GM19099 (cell line): ENCODE results near the gene LMBR1.

Experiments used
- POLR2A ChIP-seq: IDR thresholded peaks from 3 replicates; pipeline ENCODE4 v1.6.1; 2011; ENCODE audit warnings: low read depth; ENCODE audit not compliant: insufficient read length; ENCODE audit errors: extremely low read depth

The LMBR1 gene

GRCh38 chr7:156639426-156640256 is 253.3 kb downstream of the LMBR1 start:
- no peak for TF ChIP-seq POLR2A

DNA sequence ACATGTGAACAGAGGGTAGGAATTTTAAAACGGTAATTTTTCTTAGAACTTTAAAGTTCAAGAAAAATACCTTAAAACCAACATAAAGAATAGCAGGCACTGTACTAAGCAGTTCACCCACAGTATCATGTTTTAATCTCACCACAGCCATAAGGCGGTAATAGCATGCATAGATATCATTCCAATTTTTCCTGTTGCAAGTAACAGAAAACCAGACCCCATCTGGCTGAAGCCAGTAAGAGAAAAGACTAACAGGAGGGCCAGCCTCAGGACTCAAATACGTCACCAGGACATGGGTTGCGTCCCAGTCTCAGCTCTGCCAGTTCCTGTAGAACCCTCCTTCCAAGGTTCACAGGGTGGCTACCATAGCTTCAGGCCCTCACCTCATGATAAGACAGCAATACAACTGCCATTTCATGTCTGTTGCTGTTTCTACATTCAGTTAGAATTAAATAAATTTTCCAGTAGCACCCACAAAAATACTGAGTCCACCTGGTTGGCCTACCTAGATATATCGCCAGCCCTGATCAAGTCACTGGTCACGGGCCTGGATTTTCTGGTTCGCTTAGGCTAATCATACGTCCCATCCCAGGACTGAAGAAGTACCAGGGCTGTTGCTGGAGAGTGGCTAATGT is 254.4 kb downstream of the LMBR1 start:
- TF ChIP-seq POLR2A: no peak

- no peak for TF ChIP-seq POLR2A
Observed at GRCh38 chr7:156635529-156636385, 257.2 kb downstream of the LMBR1 start.

DNA sequence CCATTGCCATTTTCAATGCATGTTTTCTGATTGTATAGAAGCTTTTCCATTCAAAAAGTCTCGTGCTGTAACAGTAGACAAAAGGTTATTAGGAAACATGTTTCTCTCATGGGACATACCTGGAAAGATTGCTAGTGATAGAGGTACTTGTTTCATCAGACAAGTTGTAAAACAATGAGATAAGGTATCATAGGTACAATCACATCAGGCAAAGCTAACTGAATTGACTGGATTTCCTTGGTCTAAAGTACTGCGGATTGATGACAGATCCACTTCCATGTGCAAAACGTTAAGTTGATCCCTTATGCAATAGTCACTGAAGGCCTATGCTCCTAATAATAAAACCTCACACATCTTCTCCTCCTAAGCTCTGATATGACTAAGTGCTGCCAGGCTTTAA is 258.9 kb downstream of the LMBR1 start:
- TF ChIP-seq POLR2A: no peak

DNA sequence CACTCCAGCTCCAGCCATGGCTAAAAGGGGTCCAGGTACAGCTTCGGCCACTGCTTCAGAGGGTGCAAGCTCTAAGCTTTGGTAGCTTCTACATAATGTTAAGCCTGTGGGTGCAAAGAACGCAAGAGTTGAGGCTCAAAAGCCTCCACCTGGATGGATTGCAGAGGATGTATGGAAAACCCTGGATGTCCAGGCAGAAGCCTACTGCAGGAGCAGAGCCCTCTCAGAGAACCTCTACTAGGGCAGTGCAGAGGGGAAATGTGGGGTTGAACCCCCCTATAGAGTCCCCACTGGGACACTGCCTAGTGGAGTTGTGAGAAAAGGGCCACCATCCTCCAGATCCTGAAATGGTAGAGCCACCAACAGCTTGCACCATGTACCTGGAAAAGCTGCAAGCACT is 263.1 kb downstream of the LMBR1 start:
- no peak for TF ChIP-seq POLR2A

DNA sequence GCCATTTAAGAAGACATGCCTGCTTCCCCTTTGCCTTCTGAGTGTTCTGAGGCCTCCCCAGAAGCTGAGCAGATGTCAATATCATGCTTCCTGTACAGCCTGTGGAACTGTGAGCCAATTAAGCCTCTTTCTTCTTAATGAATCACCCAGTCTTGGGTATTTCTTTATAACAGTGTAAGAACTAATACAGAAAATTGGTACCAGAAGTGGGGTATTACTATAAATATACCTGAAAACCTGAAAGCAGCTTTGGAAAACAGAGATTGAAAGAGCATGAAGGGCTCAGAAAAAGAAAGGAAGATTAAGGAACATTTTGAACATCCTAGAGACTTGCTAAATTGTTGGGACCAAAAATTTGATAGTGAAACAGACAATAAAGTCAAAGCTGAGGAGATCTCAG is 264.4 kb downstream of the LMBR1 start:
- no peak for TF ChIP-seq POLR2A
